Neural cell (in vitro differentiated cells): ENCODE measurements around the gene ACER2. TPM values are rescaled to one million over a fixed set of nuclear protein-coding genes. Genes with fewer than 3 reads are reported as not detected.

ENCODE experiments used
- H2AFZ ChIP-seq: fragments of 200-600, 300-800 bp; sonication (generic), shearing (Covaris generic); 2 replicates; pipeline ENCODE4 v1.6.0; 2014; ENCODE audit warnings: low read depth, mild to moderate bottlenecking, antibody characterized with exemption, low read length, moderate library complexity
- H3F3A ChIP-seq: fragments of 200-600 bp; shearing (Covaris generic); 2 replicates; pipeline ENCODE4 v1.6.1; 2016; ENCODE audit warnings: mild to moderate bottlenecking, moderate library complexity, mixed read lengths, antibody characterized with exemption, low read length; ENCODE audit not compliant: insufficient read depth, poor library complexity, severe bottlenecking
- H3K27ac ChIP-seq: fragments of 200-600, 300-800 bp; sonication (generic), shearing (Covaris generic); 2 replicates; pipeline ENCODE4 v1.5.1; 2014; ENCODE audit warnings: mild to moderate bottlenecking, low read length, moderate library complexity
- H3K27me3 ChIP-seq: fragments of 300-800, 200-600 bp; sonication (generic), shearing (Covaris generic); 2 replicates; pipeline ENCODE4 v1.6.0; 2014; ENCODE audit warnings: mild to moderate bottlenecking, low read depth, low read length, moderate library complexity; ENCODE audit not compliant: insufficient read depth
- H3K36me3 ChIP-seq: fragments of 300-800, 200-600 bp; sonication (generic), shearing (Covaris generic); 2 replicates; pipeline ENCODE4 v1.5.1; 2014; ENCODE audit warnings: mild to moderate bottlenecking, antibody characterized with exemption, low read length, moderate library complexity; ENCODE audit not compliant: insufficient read depth
- H3K4me2 ChIP-seq: fragments of 300-800, 200-600 bp; sonication (generic), shearing (Covaris generic); 2 replicates; pipeline ENCODE4 v1.6.0; 2014; ENCODE audit warnings: mild to moderate bottlenecking, low read length
- H3K4me3 ChIP-seq: fragments of 300-800, 200-600 bp; sonication (generic), shearing (Covaris generic); 2 replicates; pipeline ENCODE4 v1.5.1; 2014; ENCODE audit warnings: mild to moderate bottlenecking, low read length, moderate library complexity
- H3K79me2 ChIP-seq: fragments of 200-600 bp; shearing (Covaris generic); replicated peaks from 2 replicates; pipeline ENCODE4 v1.6.0; 2014; ENCODE audit warnings: mild to moderate bottlenecking, low read length, moderate library complexity; ENCODE audit not compliant: insufficient read depth
- H3K9ac ChIP-seq: fragments of 300-800, 200-600 bp; sonication (generic), shearing (Covaris generic); 2 replicates; pipeline ENCODE4 v1.6.1; 2016; ENCODE audit warnings: mild to moderate bottlenecking, low read length, mixed read lengths
- H3K9me2 ChIP-seq: fragments of 200-600 bp; shearing (Covaris generic); 2 replicates; pipeline ENCODE4 v1.6.1; 2016; ENCODE audit warnings: mild to moderate bottlenecking, low read length, mixed read lengths; ENCODE audit not compliant: insufficient read depth
- H3K9me3 ChIP-seq: fragments of 200-600, 300-800 bp; sonication (generic), shearing (Covaris generic); 2 replicates; pipeline ENCODE4 v1.6.1; 2016; ENCODE audit warnings: mild to moderate bottlenecking, mixed run types, low read length, moderate library complexity, mixed read lengths
- H4K20me1 ChIP-seq: fragments of 200-600 bp; shearing (Covaris generic); 2 replicates; pipeline ENCODE4 v1.6.1; 2016; ENCODE audit warnings: mild to moderate bottlenecking, mixed run types; ENCODE audit not compliant: insufficient read depth
- EP300 ChIP-seq: fragments of 450-650 bp; conservative IDR thresholded peaks from 2 replicates; pipeline ENCODE4 v1.6.1; 2014; ENCODE audit warnings: antibody characterized with exemption, mild to moderate bottlenecking, moderate library complexity; ENCODE audit not compliant: poor library complexity, severe bottlenecking
- EZH2 ChIP-seq: fragments of 200-600, 300-800 bp; shearing (Covaris generic), sonication (generic); IDR thresholded peaks from 2 replicates; pipeline ENCODE4 v1.6.1; 2014; ENCODE audit warnings: antibody characterized with exemption, low read length, borderline replicate concordance, mild to moderate bottlenecking; ENCODE audit not compliant: insufficient read depth, poor library complexity, severe bottlenecking
- MXI1 ChIP-seq: fragments of 450-650 bp; conservative IDR thresholded peaks from 2 replicates; pipeline ENCODE4 v1.6.1; 2014; ENCODE audit warnings: antibody characterized with exemption, mild to moderate bottlenecking; ENCODE audit not compliant: poor library complexity, severe bottlenecking
- POLR2AphosphoS5 ChIP-seq: IDR thresholded peaks from 2 replicates; pipeline ENCODE4 v1.6.1; 2012
- RAD21 ChIP-seq: fragments of 450-650 bp; conservative IDR thresholded peaks from 2 replicates; pipeline ENCODE4 v1.6.1; 2014; ENCODE audit warnings: antibody characterized with exemption, mild to moderate bottlenecking, moderate library complexity
- SMC3 ChIP-seq: fragments of 450-650 bp; conservative IDR thresholded peaks from 2 replicates; pipeline ENCODE4 v1.6.1; 2014; ENCODE audit warnings: antibody characterized with exemption, mild to moderate bottlenecking, moderate library complexity; ENCODE audit not compliant: poor library complexity
- TAF1 ChIP-seq: IDR thresholded peaks from 2 replicates; pipeline ENCODE4 v1.6.1; 2012; ENCODE audit warnings: low read depth
- polyA plus RNA-seq: library from polyadenylated mRNA; depleted of rRNA; stranded (reverse); fragments of >200 nt; gene quantifications from 2 replicates; pipeline ENCODE4 v1.2.3, GENCODE V29; 2014
- TF ChIP-seq, protein P1 (sequence below): fragments of 450-650 bp; IDR thresholded peaks from 2 replicates; pipeline ENCODE4 v1.5.1; 2014; ENCODE audit warnings: antibody characterized with exemption, mild to moderate bottlenecking, moderate library complexity; ENCODE audit not compliant: poor library complexity, severe bottlenecking
- TF ChIP-seq, protein P2 (sequence below): IDR thresholded peaks from 2 replicates; pipeline ENCODE4 v1.6.1; 2012; ENCODE audit warnings: borderline replicate concordance

The ACER2 gene
- polyA plus RNA-seq, 1 donor from 2014 or later = 3.0 TPM

DNA sequence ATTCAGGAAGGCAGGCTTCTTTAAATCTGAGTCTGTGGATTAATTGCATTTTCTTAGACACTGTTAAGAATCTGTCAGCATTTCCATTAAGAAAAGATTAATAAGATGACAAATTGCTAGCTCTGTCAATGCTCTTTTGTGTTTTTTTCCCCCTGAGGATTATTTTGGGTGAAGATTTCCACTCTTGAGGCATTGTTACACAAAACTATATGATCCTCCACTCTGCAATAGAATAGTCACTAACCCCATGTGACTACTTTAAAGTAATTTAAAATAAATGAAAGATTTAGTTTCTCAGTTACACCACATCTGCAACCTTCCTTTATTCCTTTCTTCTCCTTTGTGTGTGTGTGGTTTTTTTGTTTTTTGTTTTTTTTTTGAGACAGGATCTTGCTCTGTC lies 82.0 kb downstream of the ACER2 start (continued):
- no peak for TF ChIP-seq SMC3
- TF ChIP-seq TAF1 = no peak
- TF ChIP-seq EP300 = no peak
- no peak for TF ChIP-seq POLR2AphosphoS5
- TF ChIP-seq MXI1 = no peak

DNA sequence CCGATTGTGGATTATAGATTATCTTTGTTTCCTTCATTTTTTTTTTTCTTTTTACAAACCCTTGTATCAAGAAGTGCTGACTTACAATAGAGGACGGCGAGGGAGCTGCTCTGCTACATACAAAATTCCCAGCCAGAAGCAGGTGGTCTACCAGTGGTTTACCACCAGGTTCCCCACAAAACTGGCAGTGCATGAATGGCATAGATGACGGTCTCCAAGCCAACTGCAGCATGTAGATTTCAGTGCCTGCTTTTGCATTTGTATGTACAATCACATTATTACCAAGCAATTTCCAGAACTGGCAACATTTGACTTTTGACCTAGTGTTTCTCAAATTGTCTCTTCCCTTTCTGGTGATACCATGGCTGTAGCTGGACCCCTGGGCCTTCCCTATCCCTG lies 84.0 kb downstream of the ACER2 start:
- H3K27ac ChIP-seq = no peak overlapping the region
- H3K4me3 ChIP-seq = no peak overlapping the region
- no peaks in the 10 kb centered on the region for H3K9me3 ChIP-seq
- no peak overlapping the region for H2AFZ ChIP-seq
- H4K20me1 ChIP-seq = no peaks in the 10 kb centered on the region
- H3K36me3 ChIP-seq = no peaks in the 10 kb centered on the region
- H3F3A ChIP-seq = no peaks in the 10 kb centered on the region
- H3K27me3 ChIP-seq = no peaks in the 10 kb centered on the region
- H3K9me2 ChIP-seq = no peaks in the 10 kb centered on the region
- no peak overlapping the region for H3K9ac ChIP-seq
- H3K4me2 ChIP-seq = no peak overlapping the region
- H3K79me2 ChIP-seq = no peaks in the 10 kb centered on the region
- TF ChIP-seq TAF1 (no peak), EZH2 (no peak), POLR2AphosphoS5 (no peak), EP300 (no peak), SMC3 (no peak), RAD21 (no peak), MXI1 (no peak)
- TF ChIP-seq, protein P1, sequence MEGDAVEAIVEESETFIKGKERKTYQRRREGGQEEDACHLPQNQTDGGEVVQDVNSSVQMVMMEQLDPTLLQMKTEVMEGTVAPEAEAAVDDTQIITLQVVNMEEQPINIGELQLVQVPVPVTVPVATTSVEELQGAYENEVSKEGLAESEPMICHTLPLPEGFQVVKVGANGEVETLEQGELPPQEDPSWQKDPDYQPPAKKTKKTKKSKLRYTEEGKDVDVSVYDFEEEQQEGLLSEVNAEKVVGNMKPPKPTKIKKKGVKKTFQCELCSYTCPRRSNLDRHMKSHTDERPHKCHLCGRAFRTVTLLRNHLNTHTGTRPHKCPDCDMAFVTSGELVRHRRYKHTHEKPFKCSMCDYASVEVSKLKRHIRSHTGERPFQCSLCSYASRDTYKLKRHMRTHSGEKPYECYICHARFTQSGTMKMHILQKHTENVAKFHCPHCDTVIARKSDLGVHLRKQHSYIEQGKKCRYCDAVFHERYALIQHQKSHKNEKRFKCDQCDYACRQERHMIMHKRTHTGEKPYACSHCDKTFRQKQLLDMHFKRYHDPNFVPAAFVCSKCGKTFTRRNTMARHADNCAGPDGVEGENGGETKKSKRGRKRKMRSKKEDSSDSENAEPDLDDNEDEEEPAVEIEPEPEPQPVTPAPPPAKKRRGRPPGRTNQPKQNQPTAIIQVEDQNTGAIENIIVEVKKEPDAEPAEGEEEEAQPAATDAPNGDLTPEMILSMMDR = no peak
- TF ChIP-seq, protein P2, sequence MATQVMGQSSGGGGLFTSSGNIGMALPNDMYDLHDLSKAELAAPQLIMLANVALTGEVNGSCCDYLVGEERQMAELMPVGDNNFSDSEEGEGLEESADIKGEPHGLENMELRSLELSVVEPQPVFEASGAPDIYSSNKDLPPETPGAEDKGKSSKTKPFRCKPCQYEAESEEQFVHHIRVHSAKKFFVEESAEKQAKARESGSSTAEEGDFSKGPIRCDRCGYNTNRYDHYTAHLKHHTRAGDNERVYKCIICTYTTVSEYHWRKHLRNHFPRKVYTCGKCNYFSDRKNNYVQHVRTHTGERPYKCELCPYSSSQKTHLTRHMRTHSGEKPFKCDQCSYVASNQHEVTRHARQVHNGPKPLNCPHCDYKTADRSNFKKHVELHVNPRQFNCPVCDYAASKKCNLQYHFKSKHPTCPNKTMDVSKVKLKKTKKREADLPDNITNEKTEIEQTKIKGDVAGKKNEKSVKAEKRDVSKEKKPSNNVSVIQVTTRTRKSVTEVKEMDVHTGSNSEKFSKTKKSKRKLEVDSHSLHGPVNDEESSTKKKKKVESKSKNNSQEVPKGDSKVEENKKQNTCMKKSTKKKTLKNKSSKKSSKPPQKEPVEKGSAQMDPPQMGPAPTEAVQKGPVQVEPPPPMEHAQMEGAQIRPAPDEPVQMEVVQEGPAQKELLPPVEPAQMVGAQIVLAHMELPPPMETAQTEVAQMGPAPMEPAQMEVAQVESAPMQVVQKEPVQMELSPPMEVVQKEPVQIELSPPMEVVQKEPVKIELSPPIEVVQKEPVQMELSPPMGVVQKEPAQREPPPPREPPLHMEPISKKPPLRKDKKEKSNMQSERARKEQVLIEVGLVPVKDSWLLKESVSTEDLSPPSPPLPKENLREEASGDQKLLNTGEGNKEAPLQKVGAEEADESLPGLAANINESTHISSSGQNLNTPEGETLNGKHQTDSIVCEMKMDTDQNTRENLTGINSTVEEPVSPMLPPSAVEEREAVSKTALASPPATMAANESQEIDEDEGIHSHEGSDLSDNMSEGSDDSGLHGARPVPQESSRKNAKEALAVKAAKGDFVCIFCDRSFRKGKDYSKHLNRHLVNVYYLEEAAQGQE = no peak

DNA sequence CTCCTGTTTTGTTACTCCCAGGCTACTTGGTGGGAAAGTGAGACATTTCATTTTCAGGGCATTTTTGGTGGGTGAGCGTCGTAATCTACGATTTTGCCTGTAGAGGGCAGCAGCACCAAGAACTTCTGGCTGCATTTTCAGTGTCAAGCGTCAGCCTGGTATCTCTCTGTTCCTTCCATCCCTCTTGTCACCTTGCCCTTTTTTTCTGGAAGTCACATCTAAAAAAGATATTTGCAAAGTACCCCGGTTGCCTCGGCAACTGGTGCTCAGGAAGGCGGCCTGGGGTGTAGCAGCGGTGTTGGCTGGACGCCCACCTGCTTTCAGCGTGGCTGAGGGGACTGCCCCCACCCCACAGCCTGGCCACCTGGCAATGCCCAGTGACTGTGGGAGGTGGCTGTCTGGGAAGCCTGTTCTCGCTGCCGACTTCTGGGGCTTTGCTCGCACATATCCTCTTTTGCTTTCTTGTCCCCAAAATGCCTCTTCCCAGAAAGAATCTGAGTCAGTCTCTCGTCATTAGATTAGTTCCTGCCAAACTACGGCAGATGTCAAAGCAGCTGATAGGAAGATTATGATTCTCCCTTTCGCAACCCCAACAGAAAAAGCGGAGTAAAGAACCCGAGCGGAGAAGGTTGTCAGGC lies 84.5 kb downstream of the ACER2 start:
- no peaks in the 10 kb centered on the region for H3F3A ChIP-seq
- no peaks in the 10 kb centered on the region for H3K27me3 ChIP-seq
- H3K9me3 ChIP-seq = no peaks in the 10 kb centered on the region
- no peaks in the 10 kb centered on the region for H3K36me3 ChIP-seq
- peak; percentile 16 for TF ChIP-seq EP300
- TF ChIP-seq RAD21 = peak; percentile 93
- TF ChIP-seq MXI1 = no peak
- TF ChIP-seq SMC3 = peak; percentile 93
- TF ChIP-seq, protein P1 = peak; percentile 92
- no peak for TF ChIP-seq POLR2AphosphoS5
- TF ChIP-seq TAF1 = no peak
- TF ChIP-seq, protein P2 = no peak
- TF ChIP-seq EZH2 = no peak
- H3K9me2 ChIP-seq = no peaks in the 10 kb centered on the region
- no peak overlapping the region for H3K27ac ChIP-seq
- H4K20me1 ChIP-seq = no peaks in the 10 kb centered on the region
- no peak overlapping the region for H3K4me3 ChIP-seq
- no peak overlapping the region for H3K9ac ChIP-seq
- no peaks in the 10 kb centered on the region for H3K79me2 ChIP-seq
- no peak overlapping the region for H2AFZ ChIP-seq
- H3K4me2 ChIP-seq = no peak overlapping the region
